Smooth muscle cell (in vitro differentiated cells): ENCODE measurements around the gene SLC39A6. TPM values are rescaled to one million over a fixed set of nuclear protein-coding genes. Genes with fewer than 3 reads are reported as not detected.

Experiments used
- DNase-seq: peaks from one replicate; lab custom pipeline; 2025; ENCODE audit not compliant: unreplicated experiment; lab: John Stamatoyannopoulos, UW
- H2AFZ ChIP-seq: fragments of 200-600 bp; sonication (generic); 2 replicates; pipeline ENCODE4 v1.6.0; 2016; ENCODE audit warnings: antibody characterized with exemption, low read depth, mild to moderate bottlenecking
- H3F3A ChIP-seq: fragments of 200-600 bp; sonication (generic); 2 replicates; pipeline ENCODE4 v1.6.0; 2017; ENCODE audit warnings: antibody characterized with exemption, low read depth
- H3K27ac ChIP-seq: fragments of 200-600 bp; sonication (generic); 2 replicates; pipeline ENCODE4 v1.5.1; 2016; ENCODE audit warnings: low read depth, mild to moderate bottlenecking
- H3K27me3 ChIP-seq: fragments of 200-600 bp; sonication (generic); 2 replicates; pipeline ENCODE4 v1.6.1; 2016; ENCODE audit warnings: low read depth, mild to moderate bottlenecking
- H3K36me3 ChIP-seq: fragments of 200-600 bp; sonication (generic); 2 replicates; pipeline ENCODE4 v1.5.1; 2016; ENCODE audit warnings: low read depth
- H3K4me1 ChIP-seq: fragments of 200-600 bp; sonication (generic); 2 replicates; pipeline ENCODE4 v1.5.1; 2016; ENCODE audit warnings: low read depth
- H3K4me2 ChIP-seq: fragments of 200-600 bp; sonication (generic); 2 replicates; pipeline ENCODE4 v1.6.0; 2016; ENCODE audit warnings: mild to moderate bottlenecking
- H3K4me3 ChIP-seq: fragments of 200-600 bp; sonication (generic); 2 replicates; pipeline ENCODE4 v1.5.1; 2016; ENCODE audit warnings: mild to moderate bottlenecking
- H3K79me2 ChIP-seq: fragments of 200-600 bp; sonication (generic); 2 replicates; pipeline ENCODE4 v1.6.0; 2016; ENCODE audit warnings: low read depth, mild to moderate bottlenecking
- H3K9ac ChIP-seq: fragments of 200-600 bp; sonication (generic); 2 replicates; pipeline ENCODE4 v1.6.0; 2016; ENCODE audit warnings: low read depth
- H3K9me3 ChIP-seq: fragments of 200-600 bp; sonication (generic); replicated peaks from 2 replicates; pipeline ENCODE4 v1.5.1; 2016; ENCODE audit warnings: low read depth
- H4K20me1 ChIP-seq: fragments of 200-600 bp; sonication (generic); 2 replicates; pipeline ENCODE4 v1.6.0; 2016; ENCODE audit warnings: low read depth
- CTCF ChIP-seq: fragments of 200-600 bp; sonication (generic); IDR thresholded peaks from 2 replicates; pipeline ENCODE4 v1.5.1; 2017; ENCODE audit warnings: borderline replicate concordance, mild to moderate bottlenecking, antibody characterized with exemption; ENCODE audit not compliant: insufficient read depth, poor library complexity, severe bottlenecking
- WGBS: methylation state at CpG from one replicate; pipeline ENCODE4 v1.1.7; 2016; ENCODE audit warnings: low lambda C conversion rate; 5-methylcytosine and 5-hydroxymethylcytosine counted together
- polyA plus RNA-seq: library from polyadenylated mRNA; unstranded; fragments of >200 nt; fragmentation: Nextera tagmentation; extraction: Ambion mirVana; gene quantifications from 2 replicates; pipeline ENCODE4 v1.2.1, GENCODE V29; 2016
- total RNA-seq: library from RNA; depleted of rRNA; stranded (reverse); fragments of >200 nt; gene quantifications from 2 replicates; pipeline ENCODE4 v1.2.3, GENCODE V29; 2014

Gene SLC39A6
- total and polyA plus RNA-seq, 2 experiments from 2014 or later, result 54.7 to 117 TPM

- DNase-seq, result no peak
- no peaks in the 10 kb centered on the region for H3F3A ChIP-seq
- no peak overlapping the region for H2AFZ ChIP-seq
- no peak for TF ChIP-seq CTCF
- no peaks in the 10 kb centered on the region for H3K79me2 ChIP-seq
- H3K9me3 ChIP-seq, result no peaks in the 10 kb centered on the region
- no peak overlapping the region for H3K9ac ChIP-seq
- no peaks in the 10 kb centered on the region for H3K27me3 ChIP-seq
- peaks cover 38% of the 10 kb centered on the region for H3K36me3 ChIP-seq
- no peaks in the 10 kb centered on the region for H4K20me1 ChIP-seq
- H3K27ac ChIP-seq, result no peak overlapping the region
- no peak overlapping the region for H3K4me3 ChIP-seq
- H3K4me1 ChIP-seq, result no peaks in the 10 kb centered on the region
- H3K4me2 ChIP-seq, result no peak overlapping the region
These were observed 16.8 kb downstream of the SLC39A6 start for GRCh38 chr18:36112302-36112701.

GRCh38 chr18:36109737-36110136, 19.4 kb downstream of the SLC39A6 start:
- Histone ChIP-seq H3K27me3 (no peaks in the 10 kb centered on the region), H3F3A (no peaks in the 10 kb centered on the region), H3K4me3 (no peak overlapping the region), H2AFZ (no peak overlapping the region), H3K79me2 (no peaks in the 10 kb centered on the region), H3K4me2 (no peak overlapping the region), H3K9me3 (no peaks in the 10 kb centered on the region), H4K20me1 (no peaks in the 10 kb centered on the region), H3K36me3 (peaks cover 27% of the 10 kb centered on the region), H3K27ac (no peak overlapping the region), H3K4me1 (no peaks in the 10 kb centered on the region), H3K9ac (no peak overlapping the region)
- 97% methylated on average over 1 of the region's 1 CpG for WGBS
- DNase-seq, result no peak
- no peak for TF ChIP-seq CTCF

GRCh38 chr18:36108601-36109000, 20.5 kb downstream of the SLC39A6 start:
- H3K9me3 ChIP-seq, result no peaks in the 10 kb centered on the region
- WGBS, result 96% methylated on average over 5 of the region's 5 CpGs
- H3K27ac ChIP-seq, result no peak overlapping the region
- H3K4me2 ChIP-seq, result no peak overlapping the region
- no peaks in the 10 kb centered on the region for H3K27me3 ChIP-seq
- H3K4me1 ChIP-seq, result no peaks in the 10 kb centered on the region
- H3K79me2 ChIP-seq, result no peaks in the 10 kb centered on the region
- H4K20me1 ChIP-seq, result no peaks in the 10 kb centered on the region
- no peak overlapping the region for H2AFZ ChIP-seq
- no peak overlapping the region for H3K4me3 ChIP-seq
- H3K36me3 ChIP-seq, result peaks cover 23% of the 10 kb centered on the region
- no peak for TF ChIP-seq CTCF
- no peak for DNase-seq
- no peaks in the 10 kb centered on the region for H3F3A ChIP-seq
- H3K9ac ChIP-seq, result no peak overlapping the region

GRCh38 chr18:36108196-36108595, 20.9 kb downstream of the SLC39A6 start:
- no peak overlapping the region for H3K27ac ChIP-seq
- H3K9me3 ChIP-seq, result no peaks in the 10 kb centered on the region
- H3K4me2 ChIP-seq, result no peak overlapping the region
- H2AFZ ChIP-seq, result no peak overlapping the region
- peaks cover 23% of the 10 kb centered on the region for H3K36me3 ChIP-seq
- H3F3A ChIP-seq, result no peaks in the 10 kb centered on the region
- no peak overlapping the region for H3K4me3 ChIP-seq
- H3K79me2 ChIP-seq, result no peaks in the 10 kb centered on the region
- H3K27me3 ChIP-seq, result no peaks in the 10 kb centered on the region
- no peaks in the 10 kb centered on the region for H4K20me1 ChIP-seq
- no peak for DNase-seq
- H3K4me1 ChIP-seq, result no peaks in the 10 kb centered on the region
- 50% methylated on average over 2 of the region's 2 CpGs for WGBS
- TF ChIP-seq CTCF, result no peak
- no peak overlapping the region for H3K9ac ChIP-seq
